Skeletal muscle satellite cell (primary cell): ENCODE data around the gene CLIC5.

Experiments
- H3K27me3 ChIP-seq: 2 replicates; pipeline ENCODE4 v1.7.0; 2013; ENCODE audit warnings: low read length; ENCODE audit not compliant: control insufficient read depth, insufficient read depth
- H3K36me3 ChIP-seq: 2 replicates; pipeline ENCODE4 v1.7.0; 2013; ENCODE audit warnings: mild to moderate bottlenecking, control low read depth, low read length; ENCODE audit not compliant: insufficient read depth
- H3K4me1 ChIP-seq: 2 replicates; pipeline ENCODE4 v1.7.0; 2013; ENCODE audit warnings: low read length; ENCODE audit not compliant: control insufficient read depth, insufficient read depth
- H3K4me2 ChIP-seq: 2 replicates; pipeline ENCODE4 v1.7.0; 2013; ENCODE audit warnings: mild to moderate bottlenecking, low read length
- H3K4me3 ChIP-seq: 2 replicates; pipeline ENCODE4 v1.7.0; 2013; ENCODE audit warnings: low read length
- H3K9ac ChIP-seq: 2 replicates; pipeline ENCODE4 v1.7.0; 2013; ENCODE audit warnings: mild to moderate bottlenecking, low read depth, low read length, moderate library complexity
- H3K9me3 ChIP-seq: replicated peaks from 2 replicates; pipeline ENCODE4 v1.7.0; 2013; ENCODE audit warnings: mild to moderate bottlenecking, control low read depth, low read length

The CLIC5 gene

DNA sequence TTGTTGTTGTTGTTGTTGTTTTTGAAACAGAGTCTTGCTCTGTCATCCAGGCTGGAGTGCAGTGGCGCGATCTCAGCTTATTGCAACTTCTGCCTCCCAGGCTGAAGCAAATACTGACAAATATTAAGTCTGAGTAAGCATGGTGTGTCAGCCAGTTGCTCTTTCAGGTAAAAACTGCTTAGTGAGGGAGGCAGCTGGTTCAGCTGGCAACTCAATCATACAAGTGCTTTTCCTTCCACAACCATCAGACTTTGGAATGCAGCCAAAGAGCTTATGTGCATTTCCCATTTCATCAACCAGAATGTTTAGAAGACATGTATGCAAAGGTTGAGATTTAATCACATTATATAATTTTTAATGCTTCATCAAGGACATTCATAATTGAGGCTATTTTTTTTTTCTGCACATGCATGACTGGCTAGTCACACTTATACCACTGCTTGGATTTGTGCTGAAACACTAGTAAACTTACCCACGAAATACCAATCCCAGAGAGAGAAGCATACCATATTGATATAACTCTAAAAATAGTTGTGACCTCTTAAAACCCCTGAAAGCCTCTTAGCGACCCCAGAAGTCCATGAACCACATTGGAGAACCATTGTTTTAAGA, 56.0 kb downstream of the CLIC5 start:
- Histone ChIP-seq H3K4me1 (peaks cover 4% of the 10 kb centered on the region), H3K27me3 (peaks cover 3% of the 10 kb centered on the region), H3K36me3 (no peaks in the 10 kb centered on the region), H3K9ac (no peak overlapping the region), H3K4me3 (no peak overlapping the region), H3K4me2 (no peak overlapping the region), H3K9me3 (no peaks in the 10 kb centered on the region)

DNA sequence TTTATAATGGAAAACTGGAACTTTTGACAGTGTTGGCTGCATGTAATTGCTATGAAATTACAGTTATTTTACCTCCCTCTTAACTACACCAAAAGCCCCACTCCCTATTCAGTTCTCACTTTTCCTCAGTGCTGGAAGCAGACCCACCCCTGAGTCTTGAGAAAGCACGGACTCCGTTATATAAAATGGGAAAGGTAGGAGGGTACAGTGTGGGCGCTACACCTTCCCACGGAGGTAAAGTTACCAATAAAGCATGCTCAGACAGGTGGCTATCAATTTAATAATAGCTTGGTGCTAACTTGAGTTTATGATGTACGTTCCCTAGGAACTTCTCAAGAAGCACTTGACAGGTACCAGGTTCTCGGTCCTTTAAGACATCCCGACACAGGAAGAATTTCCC, 59.0 kb downstream of the CLIC5 start:
- H3K4me2 ChIP-seq, result no peak overlapping the region
- peaks cover 4% of the 10 kb centered on the region for H3K4me1 ChIP-seq
- no peaks in the 10 kb centered on the region for H3K36me3 ChIP-seq
- H3K4me3 ChIP-seq, result no peak overlapping the region
- peaks cover 11% of the 10 kb centered on the region for H3K27me3 ChIP-seq
- no peak overlapping the region for H3K9ac ChIP-seq
- H3K9me3 ChIP-seq, result no peaks in the 10 kb centered on the region

DNA sequence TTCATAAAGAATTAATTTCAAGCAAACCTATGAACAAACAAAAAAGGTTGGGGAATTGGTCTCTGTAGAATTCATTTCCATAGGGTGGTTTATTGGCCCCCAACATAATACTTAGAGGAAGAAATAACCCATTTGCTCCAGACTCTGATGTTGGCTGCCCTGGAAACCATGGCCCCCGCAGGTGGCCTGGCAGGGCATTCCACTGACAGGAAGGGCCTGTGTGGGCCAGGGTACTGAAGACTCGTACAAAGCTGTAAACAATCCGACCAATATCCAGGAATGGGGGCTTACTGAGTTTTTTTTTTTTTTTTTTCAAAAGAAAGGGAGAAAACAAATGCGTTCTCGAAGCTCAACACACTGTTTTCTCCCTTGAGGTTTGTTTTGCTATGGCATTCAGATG, 59.5 kb downstream of the CLIC5 start:
- Histone ChIP-seq H3K4me2 (no peak overlapping the region), H3K36me3 (no peaks in the 10 kb centered on the region), H3K9ac (no peak overlapping the region), H3K4me3 (no peak overlapping the region), H3K4me1 (peaks cover 4% of the 10 kb centered on the region), H3K9me3 (no peaks in the 10 kb centered on the region), H3K27me3 (peaks cover 11% of the 10 kb centered on the region)

DNA sequence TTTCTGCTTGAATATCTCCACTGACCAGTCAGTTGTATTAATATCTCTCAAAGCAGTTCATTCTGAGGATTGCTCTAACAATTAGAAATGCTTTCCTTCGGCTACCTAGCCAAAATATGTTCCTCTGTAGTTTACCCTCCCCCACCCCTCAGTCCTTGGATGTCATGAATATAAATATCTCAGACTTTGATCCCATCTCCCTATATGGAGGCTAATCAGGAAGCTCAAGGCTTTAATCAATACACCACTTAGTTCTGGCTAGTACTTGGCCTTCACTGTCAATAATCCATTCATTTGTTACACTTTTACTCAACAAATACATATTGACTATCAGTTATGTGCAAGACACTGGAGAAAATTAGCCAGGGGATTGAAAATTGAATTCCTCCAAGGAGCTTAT, 60.1 kb downstream of the CLIC5 start:
- peaks cover 11% of the 10 kb centered on the region for H3K27me3 ChIP-seq

DNA sequence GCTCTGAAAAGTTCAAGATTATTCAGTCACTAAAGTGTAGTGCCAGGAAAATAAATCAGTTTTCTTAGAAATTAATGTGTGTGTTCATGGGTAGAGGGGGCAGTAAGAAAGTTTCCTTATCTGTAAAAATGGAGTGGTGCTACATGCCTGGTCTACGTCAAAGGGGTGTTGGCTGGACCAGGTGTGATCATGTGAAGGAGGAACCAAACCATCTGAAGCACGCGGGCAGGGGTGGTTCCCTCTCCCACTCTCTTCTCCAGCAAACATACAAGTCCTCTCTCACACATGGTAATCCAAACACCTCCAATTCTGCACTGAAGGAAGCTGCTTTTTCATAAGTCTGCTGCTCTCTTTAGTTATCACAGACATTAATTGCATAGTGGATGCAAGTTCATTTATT, 63.1 kb downstream of the CLIC5 start:
- Histone ChIP-seq H3K9me3 (no peaks in the 10 kb centered on the region), H3K36me3 (no peaks in the 10 kb centered on the region), H3K9ac (no peak overlapping the region), H3K4me2 (no peak overlapping the region), H3K4me3 (no peak overlapping the region), H3K27me3 (peaks cover 11% of the 10 kb centered on the region), H3K4me1 (no peaks in the 10 kb centered on the region)

More for the DNA sequence above, 60.1 kb downstream of the CLIC5 start:
- Histone ChIP-seq H3K36me3 (no peaks in the 10 kb centered on the region), H3K4me3 (no peak overlapping the region), H3K4me2 (no peak overlapping the region), H3K4me1 (peaks cover 4% of the 10 kb centered on the region), H3K9ac (no peak overlapping the region), H3K9me3 (no peaks in the 10 kb centered on the region)

DNA sequence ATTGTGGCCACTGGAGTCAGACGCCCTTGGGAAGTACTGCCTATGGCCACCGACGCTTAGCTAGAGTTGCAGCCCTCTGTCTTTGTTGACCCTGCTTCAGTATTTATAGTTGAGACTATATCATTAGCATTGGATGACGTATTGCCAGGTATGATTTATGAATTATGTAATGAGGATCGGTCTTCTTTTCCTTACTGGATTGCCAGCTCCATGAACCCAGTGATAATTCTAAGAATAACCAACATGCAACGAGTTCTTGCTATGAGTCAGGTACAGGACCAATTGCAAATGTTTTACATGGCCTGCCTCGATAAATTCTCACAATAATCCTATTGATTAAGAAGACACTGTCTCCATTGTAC, 63.5 kb downstream of the CLIC5 start:
- Histone ChIP-seq H3K9ac (no peak overlapping the region), H3K27me3 (peaks cover 11% of the 10 kb centered on the region), H3K4me1 (no peaks in the 10 kb centered on the region), H3K36me3 (no peaks in the 10 kb centered on the region), H3K9me3 (no peaks in the 10 kb centered on the region), H3K4me2 (no peak overlapping the region), H3K4me3 (no peak overlapping the region)

DNA sequence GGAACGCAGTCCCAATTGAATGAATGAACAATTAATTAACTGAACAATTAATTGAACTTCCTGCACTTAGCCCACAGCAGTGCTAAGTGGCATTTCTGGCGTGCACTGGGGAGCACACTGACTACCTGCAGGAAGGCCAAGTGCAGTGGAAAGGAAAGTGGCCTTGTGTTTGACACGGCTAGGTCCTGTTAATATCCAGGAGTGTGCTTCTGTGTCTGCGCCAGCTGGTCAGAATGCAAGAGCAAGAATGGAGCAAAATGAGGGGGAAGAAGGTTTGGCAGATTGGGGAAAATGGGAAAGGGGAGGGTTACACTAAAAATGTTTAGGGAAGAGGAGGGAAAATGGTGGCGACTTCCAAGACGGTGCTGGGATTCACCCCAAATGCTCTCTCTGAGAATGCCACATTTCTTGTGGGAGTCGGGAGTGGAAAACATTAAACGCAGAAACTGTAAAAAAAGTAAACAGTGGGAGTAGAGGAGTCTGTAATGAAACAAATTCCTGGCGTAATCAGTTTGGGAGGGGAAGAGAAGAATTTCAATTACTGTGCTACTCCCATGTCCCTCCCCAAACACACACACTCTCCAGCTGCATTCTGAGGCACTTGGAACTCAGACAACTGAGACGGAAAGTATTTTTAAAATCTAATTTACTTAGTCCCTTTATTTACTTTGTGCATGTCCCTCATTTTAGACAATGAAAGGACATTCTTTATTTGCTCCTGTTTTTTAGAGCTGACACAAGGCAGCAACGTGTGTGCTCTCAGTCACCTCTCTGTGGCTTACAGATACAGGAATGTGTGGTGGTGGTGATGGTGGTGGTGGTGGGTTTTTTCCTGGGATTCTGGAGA, 64.1 kb downstream of the CLIC5 start:
- Histone ChIP-seq H3K9me3 (no peaks in the 10 kb centered on the region), H3K36me3 (no peaks in the 10 kb centered on the region), H3K4me1 (no peaks in the 10 kb centered on the region), H3K9ac (no peak overlapping the region), H3K4me2 (no peak overlapping the region), H3K4me3 (no peak overlapping the region), H3K27me3 (peaks cover 11% of the 10 kb centered on the region)

DNA sequence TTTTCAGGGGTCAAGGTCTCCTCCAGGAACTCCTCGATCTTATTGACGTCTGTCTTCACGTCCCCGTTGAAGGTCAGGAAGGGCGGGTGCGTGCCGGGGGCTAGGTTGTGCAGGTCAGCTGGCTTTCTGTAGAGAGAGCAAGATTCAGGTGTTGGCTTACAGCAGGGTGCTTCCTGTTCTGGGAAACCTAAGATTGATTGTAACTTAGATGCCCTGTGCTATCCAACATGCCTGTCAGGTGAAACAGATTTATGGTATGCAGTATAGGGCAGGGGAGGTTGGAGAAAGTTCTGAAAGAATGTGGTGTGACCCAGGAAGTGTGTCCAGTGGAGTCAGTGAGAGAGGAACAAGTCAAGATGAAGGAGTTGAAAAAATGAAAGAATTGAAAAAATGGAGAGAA, 66.4 kb downstream of the CLIC5 start:
- Histone ChIP-seq H3K4me3 (no peak overlapping the region), H3K9me3 (no peaks in the 10 kb centered on the region), H3K36me3 (no peaks in the 10 kb centered on the region), H3K27me3 (peaks cover 4% of the 10 kb centered on the region), H3K4me1 (no peaks in the 10 kb centered on the region), H3K4me2 (no peak overlapping the region), H3K9ac (no peak overlapping the region)

DNA sequence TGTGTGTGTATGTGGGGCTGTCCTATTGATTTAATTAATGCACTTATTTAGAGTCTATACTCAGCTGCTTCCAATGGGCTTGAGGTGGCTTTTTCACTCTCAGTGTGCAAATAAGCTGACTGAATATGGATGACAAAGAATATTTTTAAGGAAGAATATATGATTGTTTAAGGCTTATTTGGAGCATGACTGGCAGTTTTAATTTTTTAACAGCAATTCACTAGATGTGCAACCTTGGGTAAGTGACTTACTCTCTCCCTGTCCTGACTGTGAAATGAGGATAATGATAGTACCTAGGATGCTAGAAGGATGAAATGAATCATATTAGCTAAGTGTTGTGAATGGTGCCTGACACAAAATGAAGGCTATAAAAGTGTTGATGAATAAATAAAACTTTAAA, 67.9 kb downstream of the CLIC5 start:
- no peak overlapping the region for H3K9ac ChIP-seq
- H3K4me1 ChIP-seq, result no peaks in the 10 kb centered on the region
- no peak overlapping the region for H3K4me3 ChIP-seq
- no peaks in the 10 kb centered on the region for H3K36me3 ChIP-seq
- no peak overlapping the region for H3K4me2 ChIP-seq
- no peaks in the 10 kb centered on the region for H3K27me3 ChIP-seq
- H3K9me3 ChIP-seq, result no peaks in the 10 kb centered on the region

DNA sequence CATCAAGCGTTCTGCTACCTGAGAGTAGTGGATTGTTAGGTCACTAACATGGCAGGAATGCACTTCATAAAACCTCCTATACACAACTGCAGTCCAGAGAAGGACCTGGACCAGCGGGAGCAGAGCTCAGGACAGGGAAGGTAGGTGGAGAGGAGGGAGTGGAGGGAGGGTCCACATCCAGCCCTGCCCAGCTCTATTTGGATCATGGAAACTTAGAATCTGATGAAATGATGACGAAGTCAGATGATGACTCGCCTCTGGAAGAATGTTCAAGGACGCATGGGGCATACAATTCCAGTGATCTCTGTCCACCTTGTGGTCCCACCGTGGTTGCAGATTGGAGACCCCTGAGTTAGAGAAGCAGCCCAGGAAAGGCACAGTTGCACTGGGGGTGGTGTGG, 68.8 kb downstream of the CLIC5 start:
- no peaks in the 10 kb centered on the region for H3K27me3 ChIP-seq
- H3K4me2 ChIP-seq, result no peak overlapping the region
- no peak overlapping the region for H3K4me3 ChIP-seq
- no peaks in the 10 kb centered on the region for H3K9me3 ChIP-seq
- no peaks in the 10 kb centered on the region for H3K4me1 ChIP-seq
- H3K36me3 ChIP-seq, result no peaks in the 10 kb centered on the region
- H3K9ac ChIP-seq, result no peak overlapping the region

DNA sequence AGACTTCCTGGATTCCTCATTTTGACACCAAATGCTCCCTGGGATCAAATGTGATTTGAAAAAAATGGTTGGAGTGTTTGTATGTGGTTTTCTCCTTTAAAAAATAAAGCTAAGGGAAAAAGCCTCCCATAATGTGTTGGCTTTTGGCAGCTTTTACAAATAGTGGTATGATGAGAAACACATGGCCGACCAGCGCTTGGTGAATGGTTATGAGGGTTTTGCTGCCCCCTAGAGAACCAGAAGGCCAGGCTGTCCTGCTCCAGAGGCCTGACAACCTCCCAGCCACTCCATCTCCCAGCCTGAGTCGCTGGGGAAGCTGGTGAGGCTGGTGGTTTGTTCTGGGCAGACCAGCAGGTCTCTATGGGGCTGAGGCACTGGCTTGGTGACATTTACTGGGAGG, 69.3 kb downstream of the CLIC5 start:
- H3K4me2 ChIP-seq, result no peak overlapping the region
- H3K4me1 ChIP-seq, result no peaks in the 10 kb centered on the region
- no peaks in the 10 kb centered on the region for H3K27me3 ChIP-seq
- no peaks in the 10 kb centered on the region for H3K9me3 ChIP-seq
- H3K4me3 ChIP-seq, result no peak overlapping the region
- H3K9ac ChIP-seq, result no peak overlapping the region
- no peaks in the 10 kb centered on the region for H3K36me3 ChIP-seq

DNA sequence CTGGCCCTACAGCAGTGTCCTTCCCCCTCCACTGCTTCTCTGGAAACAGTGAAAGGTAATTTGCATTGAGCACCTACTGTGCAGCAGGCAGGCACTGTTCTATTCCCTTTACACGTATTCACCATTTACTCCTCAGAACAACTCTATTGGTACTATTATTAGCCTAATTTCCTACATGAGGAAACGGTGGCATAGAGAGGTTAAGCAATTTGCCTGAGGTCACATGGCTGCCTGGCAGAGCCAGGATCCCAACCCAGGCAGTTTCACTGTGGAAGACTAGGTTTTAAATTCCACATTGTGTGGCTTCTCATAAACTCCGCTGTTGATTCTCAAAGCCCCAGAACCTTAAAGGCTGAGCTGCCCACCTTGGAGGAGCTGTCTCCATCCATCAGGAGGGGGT, 72.7 kb downstream of the CLIC5 start:
- H3K27me3 ChIP-seq, result peaks cover 17% of the 10 kb centered on the region
- H3K9me3 ChIP-seq, result no peaks in the 10 kb centered on the region

More for the DNA sequence above, 72.7 kb downstream of the CLIC5 start:
- no peak overlapping the region for H3K9ac ChIP-seq
- no peak overlapping the region for H3K4me3 ChIP-seq
- no peaks in the 10 kb centered on the region for H3K4me1 ChIP-seq
- H3K36me3 ChIP-seq, result no peaks in the 10 kb centered on the region
- no peak overlapping the region for H3K4me2 ChIP-seq
